DND-41 (cell line): ENCODE results near the gene CRCP.
"Not testable (repeated sequence)": the region's sequence is repeated elsewhere in the genome, so short reads cannot be mapped to it uniquely, and the experiment has no call there.

Experiments used
- ATAC-seq: fragments of 200-7000 bp; cut with Tn5 transposase; 3 replicates; pipeline ENCODE4 v1.9.1; 2021; ENCODE audit warnings: low read depth; ENCODE audit not compliant: insufficient read depth
- DNase-seq: peaks from one replicate; pipeline ENCODE4 v3.0.0-alpha.2; 2020
- H2AFZ ChIP-seq: 2 replicates; pipeline ENCODE4 v1.6.0; 2012; ENCODE audit warnings: low read depth, low read length
- H3K27ac ChIP-seq: 2 replicates; pipeline ENCODE4 v1.5.1; 2012; ENCODE audit warnings: low read length, inconsistent platforms
- H3K27me3 ChIP-seq: fragments of 200-600 bp; sonication (generic); 2 replicates; pipeline ENCODE4 v1.6.0; 2012; ENCODE audit warnings: low read length, mild to moderate bottlenecking, inconsistent platforms; ENCODE audit not compliant: insufficient read depth, poor library complexity
- H3K36me3 ChIP-seq: 2 replicates; pipeline ENCODE4 v1.5.1; 2012; ENCODE audit warnings: low read length, inconsistent platforms; ENCODE audit not compliant: insufficient read depth
- H3K4me1 ChIP-seq: 2 replicates; pipeline ENCODE4 v1.5.1; 2012; ENCODE audit warnings: mild to moderate bottlenecking, low read length; ENCODE audit not compliant: insufficient read depth
- H3K4me2 ChIP-seq: 2 replicates; pipeline ENCODE4 v1.6.0; 2012; ENCODE audit warnings: mild to moderate bottlenecking, moderate library complexity, low read length, inconsistent platforms; ENCODE audit not compliant: insufficient read depth
- H3K4me3 ChIP-seq, 2 experiments: fragments of 200-600 bp in 1 of 2; shearing (Covaris generic) in 1 of 2; 2 replicates each; pipeline ENCODE4 v1.5.1; 2012 to 2016; ENCODE audit warnings: inconsistent platforms in 2 of 2, low read length in 2 of 2, mild to moderate bottlenecking in 2 of 2, low read depth in 1 of 2, moderate library complexity in 1 of 2
- H3K79me2 ChIP-seq: 2 replicates; pipeline ENCODE4 v1.6.0; 2012; ENCODE audit warnings: low read length, inconsistent platforms; ENCODE audit not compliant: insufficient read depth
- H3K9ac ChIP-seq: 2 replicates; pipeline ENCODE4 v1.6.0; 2012; ENCODE audit warnings: low read depth, mild to moderate bottlenecking, inconsistent platforms, low read length, moderate library complexity
- H3K9me3 ChIP-seq: 2 replicates; pipeline ENCODE4 v1.5.1; 2012; ENCODE audit warnings: low read length, moderate library complexity, mild to moderate bottlenecking, inconsistent platforms; ENCODE audit not compliant: insufficient read depth, severe bottlenecking
- H4K20me1 ChIP-seq: 2 replicates; pipeline ENCODE4 v1.6.0; 2012; ENCODE audit warnings: low read length; ENCODE audit not compliant: insufficient read depth
- EZH2 ChIP-seq: IDR thresholded peaks from 3 replicates; pipeline ENCODE4 v1.6.1; 2012; ENCODE audit warnings: borderline replicate concordance, low read depth, mild to moderate bottlenecking, moderate library complexity, low read length, inconsistent platforms; ENCODE audit not compliant: severe bottlenecking
- TF ChIP-seq, protein P1 (sequence below): IDR thresholded peaks from 2 replicates; pipeline ENCODE4 v1.5.1; 2012; ENCODE audit warnings: borderline replicate concordance, low read length, moderate library complexity, mild to moderate bottlenecking; ENCODE audit not compliant: poor library complexity, severe bottlenecking; ENCODE audit errors: extremely low read depth

CRCP gene

DNA sequence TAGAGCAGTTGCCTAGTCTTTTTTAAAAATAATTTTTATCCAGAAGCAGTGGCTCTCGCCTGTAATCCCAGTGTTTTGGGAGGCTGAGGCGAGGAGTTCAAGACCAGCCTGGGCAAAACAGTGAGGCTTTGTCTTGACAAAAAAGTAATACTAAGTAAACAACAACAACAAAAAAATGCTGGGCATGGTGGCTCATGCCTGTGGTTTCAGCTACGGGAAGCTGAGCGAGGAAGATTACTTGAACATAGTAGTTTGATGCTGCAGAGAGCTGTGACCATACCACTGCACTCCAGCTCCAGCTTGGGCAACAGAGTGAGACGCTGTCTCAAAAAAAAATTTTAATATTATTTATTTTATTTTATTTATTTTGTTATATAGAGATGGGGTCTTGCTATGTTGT, 59.2 kb downstream of the CRCP start:
- no peak for TF ChIP-seq EZH2
- TF ChIP-seq, protein P1, sequence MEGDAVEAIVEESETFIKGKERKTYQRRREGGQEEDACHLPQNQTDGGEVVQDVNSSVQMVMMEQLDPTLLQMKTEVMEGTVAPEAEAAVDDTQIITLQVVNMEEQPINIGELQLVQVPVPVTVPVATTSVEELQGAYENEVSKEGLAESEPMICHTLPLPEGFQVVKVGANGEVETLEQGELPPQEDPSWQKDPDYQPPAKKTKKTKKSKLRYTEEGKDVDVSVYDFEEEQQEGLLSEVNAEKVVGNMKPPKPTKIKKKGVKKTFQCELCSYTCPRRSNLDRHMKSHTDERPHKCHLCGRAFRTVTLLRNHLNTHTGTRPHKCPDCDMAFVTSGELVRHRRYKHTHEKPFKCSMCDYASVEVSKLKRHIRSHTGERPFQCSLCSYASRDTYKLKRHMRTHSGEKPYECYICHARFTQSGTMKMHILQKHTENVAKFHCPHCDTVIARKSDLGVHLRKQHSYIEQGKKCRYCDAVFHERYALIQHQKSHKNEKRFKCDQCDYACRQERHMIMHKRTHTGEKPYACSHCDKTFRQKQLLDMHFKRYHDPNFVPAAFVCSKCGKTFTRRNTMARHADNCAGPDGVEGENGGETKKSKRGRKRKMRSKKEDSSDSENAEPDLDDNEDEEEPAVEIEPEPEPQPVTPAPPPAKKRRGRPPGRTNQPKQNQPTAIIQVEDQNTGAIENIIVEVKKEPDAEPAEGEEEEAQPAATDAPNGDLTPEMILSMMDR = no peak
- DNase-seq = no peak
- no peaks in the 10 kb centered on the region for H3K27me3 ChIP-seq
- H3K9me3 ChIP-seq = no peaks in the 10 kb centered on the region
- no peaks in the 10 kb centered on the region for H3K79me2 ChIP-seq
- no peaks in the 10 kb centered on the region for H4K20me1 ChIP-seq
- H3K4me3 ChIP-seq = no peak overlapping the region
- H3K27ac ChIP-seq = no peak overlapping the region
- no peaks in the 10 kb centered on the region for H3K4me1 ChIP-seq
- no peak overlapping the region for H3K4me2 ChIP-seq
- ATAC-seq = no peak
- H2AFZ ChIP-seq = no peak overlapping the region
- no peak overlapping the region for H3K9ac ChIP-seq
- H3K36me3 ChIP-seq = no peaks in the 10 kb centered on the region

DNA sequence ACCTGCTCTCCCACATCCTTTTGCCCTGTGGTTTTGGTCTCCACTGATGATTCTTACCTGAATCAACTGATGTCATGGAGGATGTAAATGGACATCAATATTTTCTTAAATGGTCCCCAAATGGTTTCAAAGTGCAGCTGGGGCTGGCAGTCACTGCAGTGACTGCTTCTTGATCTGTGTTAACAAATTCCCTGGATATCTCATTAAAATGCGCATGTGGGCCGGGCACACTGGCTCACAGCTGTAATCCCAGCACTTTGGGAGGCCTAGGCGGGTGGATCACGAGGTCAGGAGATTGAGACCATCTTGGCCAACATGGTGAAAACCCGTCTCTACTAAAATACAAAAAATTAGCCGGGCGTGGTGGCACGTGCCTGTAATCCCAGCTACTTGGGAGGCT, 60.4 kb downstream of the CRCP start:
- H3K4me2 ChIP-seq, H3K9ac ChIP-seq, H3K27me3 ChIP-seq, H3K4me3 ChIP-seq, H3K79me2 ChIP-seq, H3K4me1 ChIP-seq, H3K9me3 ChIP-seq, DNase-seq, ATAC-seq, H3K36me3 ChIP-seq, H3K27ac ChIP-seq, H2AFZ ChIP-seq, H4K20me1 ChIP-seq: not testable (repeated sequence)

DNA sequence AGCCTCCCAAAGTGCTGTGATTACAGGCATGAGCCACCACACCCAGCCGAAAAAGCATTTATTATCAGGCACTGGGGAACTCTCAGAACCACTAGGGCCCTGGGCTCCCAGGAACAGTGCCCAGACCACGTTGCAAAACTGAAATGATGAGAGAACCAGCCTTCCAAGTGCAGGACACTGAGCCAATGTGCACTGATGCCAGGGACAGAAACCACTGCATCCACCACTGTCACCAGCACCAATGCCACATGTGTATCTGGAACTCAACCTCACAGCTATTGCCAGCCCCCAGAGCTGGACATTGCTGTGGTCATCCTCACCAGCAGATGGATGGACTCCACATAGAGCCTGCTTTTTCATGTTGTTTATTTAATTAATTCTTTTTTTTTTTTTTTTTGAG, 62.3 kb downstream of the CRCP start:
- Histone ChIP-seq H3K9me3 (no peaks in the 10 kb centered on the region), H3K9ac (no peak overlapping the region), H3K4me1 (no peaks in the 10 kb centered on the region), H3K79me2 (no peaks in the 10 kb centered on the region), H3K4me3 (no peak overlapping the region), H3K27ac (no peak overlapping the region), H4K20me1 (no peaks in the 10 kb centered on the region), H3K27me3 (no peaks in the 10 kb centered on the region), H2AFZ (no peak overlapping the region), H3K36me3 (no peaks in the 10 kb centered on the region), H3K4me2 (no peak overlapping the region)
- ATAC-seq = no peak
- TF ChIP-seq, protein P1 = no peak
- TF ChIP-seq EZH2 = no peak
- no peak for DNase-seq

DNA sequence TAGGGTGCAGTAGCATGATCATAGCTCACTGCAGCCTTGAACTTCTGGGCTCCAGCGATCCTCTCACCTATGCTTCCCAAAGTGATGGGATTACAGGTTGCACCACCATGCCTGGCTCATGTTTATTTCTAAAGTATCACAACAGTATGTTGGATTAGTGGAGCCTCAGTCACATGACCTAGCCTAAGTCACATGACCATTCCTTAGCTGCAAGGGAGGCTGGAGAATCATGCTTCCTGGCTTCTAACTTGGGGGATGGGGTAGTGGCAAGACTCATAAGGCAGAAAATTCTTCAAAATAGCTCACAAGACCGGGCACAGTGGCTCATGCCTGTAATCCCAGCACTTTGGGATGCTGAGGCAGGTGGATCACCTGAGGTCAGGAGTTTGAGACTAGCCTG, 63.6 kb downstream of the CRCP start:
- no peaks in the 10 kb centered on the region for H3K79me2 ChIP-seq
- ATAC-seq (no peak), DNase-seq (no peak)
- TF ChIP-seq, protein P1 = no peak
- no peak for TF ChIP-seq EZH2
- H4K20me1 ChIP-seq = no peaks in the 10 kb centered on the region
- no peaks in the 10 kb centered on the region for H3K4me1 ChIP-seq
- no peak overlapping the region for H2AFZ ChIP-seq
- no peaks in the 10 kb centered on the region for H3K9me3 ChIP-seq
- no peak overlapping the region for H3K9ac ChIP-seq
- H3K4me2 ChIP-seq = no peak overlapping the region
- no peak overlapping the region for H3K27ac ChIP-seq
- no peaks in the 10 kb centered on the region for H3K36me3 ChIP-seq
- H3K27me3 ChIP-seq = no peaks in the 10 kb centered on the region
- H3K4me3 ChIP-seq = no peak overlapping the region
